PFSK-1 (cell line): ENCODE measurements around the gene C11orf91.

Experiments
- FOXP2 ChIP-seq: optimal IDR thresholded peaks from 2 replicates; pipeline ENCODE3; 2011; ENCODE audit warnings: borderline replicate concordance, control low read depth, inconsistent platforms; ENCODE audit not compliant: insufficient read depth; ENCODE audit errors: extremely low read length, extremely low read depth
- POLR2AphosphoS5 ChIP-seq: IDR thresholded peaks from 2 replicates; pipeline ENCODE4 v1.6.1; 2012; ENCODE audit warnings: low read depth, mild to moderate bottlenecking, control low read depth, low read length, moderate library complexity
- SIN3A ChIP-seq: IDR thresholded peaks from 2 replicates; pipeline ENCODE4 v1.6.1; 2012; ENCODE audit warnings: mild to moderate bottlenecking, low read length, moderate library complexity, borderline replicate concordance; ENCODE audit not compliant: insufficient read depth
- TAF1 ChIP-seq: IDR thresholded peaks from 2 replicates; pipeline ENCODE4 v1.6.1; 2012; ENCODE audit warnings: low read length, control low read depth, borderline replicate concordance; ENCODE audit not compliant: insufficient read depth
- TF ChIP-seq, protein P1 (sequence below), 2 experiments: IDR thresholded peaks; 2 replicates each; pipeline versions ENCODE4 v1.6.1 to v1.8.0; 2011 to 2012; ENCODE audit warnings: low read depth in 2 of 2, low read length in 2 of 2, control low read depth in 1 of 2, inconsistent platforms in 1 of 2, mild to moderate bottlenecking in 1 of 2, moderate library complexity in 1 of 2; ENCODE audit not compliant: insufficient read depth in 1 of 2

C11orf91 gene

DNA sequence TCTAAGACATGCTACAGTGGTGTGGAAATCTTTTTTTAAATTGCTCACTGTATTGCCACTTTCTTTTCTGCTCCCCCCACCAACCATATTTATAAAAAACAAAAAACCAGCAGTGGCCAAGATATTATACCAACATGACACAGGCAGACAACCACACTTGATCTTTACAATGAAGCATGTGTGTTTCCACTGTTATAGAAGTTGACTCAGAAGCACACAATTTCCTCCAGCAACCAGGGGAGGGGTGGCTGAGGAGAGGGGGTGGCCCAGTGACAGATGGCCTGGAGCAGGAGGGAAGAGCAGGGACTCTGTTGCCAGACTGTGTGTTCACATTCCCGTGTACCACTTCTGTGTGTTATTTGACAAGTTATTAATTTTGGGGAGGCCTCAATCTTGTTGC lies 20.8 kb upstream of the C11orf91 start:
- TF ChIP-seq, protein P1, sequence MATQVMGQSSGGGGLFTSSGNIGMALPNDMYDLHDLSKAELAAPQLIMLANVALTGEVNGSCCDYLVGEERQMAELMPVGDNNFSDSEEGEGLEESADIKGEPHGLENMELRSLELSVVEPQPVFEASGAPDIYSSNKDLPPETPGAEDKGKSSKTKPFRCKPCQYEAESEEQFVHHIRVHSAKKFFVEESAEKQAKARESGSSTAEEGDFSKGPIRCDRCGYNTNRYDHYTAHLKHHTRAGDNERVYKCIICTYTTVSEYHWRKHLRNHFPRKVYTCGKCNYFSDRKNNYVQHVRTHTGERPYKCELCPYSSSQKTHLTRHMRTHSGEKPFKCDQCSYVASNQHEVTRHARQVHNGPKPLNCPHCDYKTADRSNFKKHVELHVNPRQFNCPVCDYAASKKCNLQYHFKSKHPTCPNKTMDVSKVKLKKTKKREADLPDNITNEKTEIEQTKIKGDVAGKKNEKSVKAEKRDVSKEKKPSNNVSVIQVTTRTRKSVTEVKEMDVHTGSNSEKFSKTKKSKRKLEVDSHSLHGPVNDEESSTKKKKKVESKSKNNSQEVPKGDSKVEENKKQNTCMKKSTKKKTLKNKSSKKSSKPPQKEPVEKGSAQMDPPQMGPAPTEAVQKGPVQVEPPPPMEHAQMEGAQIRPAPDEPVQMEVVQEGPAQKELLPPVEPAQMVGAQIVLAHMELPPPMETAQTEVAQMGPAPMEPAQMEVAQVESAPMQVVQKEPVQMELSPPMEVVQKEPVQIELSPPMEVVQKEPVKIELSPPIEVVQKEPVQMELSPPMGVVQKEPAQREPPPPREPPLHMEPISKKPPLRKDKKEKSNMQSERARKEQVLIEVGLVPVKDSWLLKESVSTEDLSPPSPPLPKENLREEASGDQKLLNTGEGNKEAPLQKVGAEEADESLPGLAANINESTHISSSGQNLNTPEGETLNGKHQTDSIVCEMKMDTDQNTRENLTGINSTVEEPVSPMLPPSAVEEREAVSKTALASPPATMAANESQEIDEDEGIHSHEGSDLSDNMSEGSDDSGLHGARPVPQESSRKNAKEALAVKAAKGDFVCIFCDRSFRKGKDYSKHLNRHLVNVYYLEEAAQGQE (IDR thresholded peaks at IDR 0.05; ENCODE audit: insufficient read depth in 1 of 2, low read depth in 2 of 2, low read length in 2 of 2), result no peak
- TF ChIP-seq POLR2AphosphoS5 (no peak), FOXP2 (no peak), TAF1 (no peak)

- no peak for TF ChIP-seq POLR2AphosphoS5
- no peak for TF ChIP-seq FOXP2
- no peak for TF ChIP-seq SIN3A
- no peak for TF ChIP-seq TAF1
- TF ChIP-seq, protein P1 (IDR thresholded peaks at IDR 0.05; ENCODE audit: insufficient read depth in 1 of 2, low read depth in 2 of 2, low read length in 2 of 2), result no peak
These were observed 19.0 kb upstream of the C11orf91 start for GRCh38 chr11:33719587-33719986.

DNA sequence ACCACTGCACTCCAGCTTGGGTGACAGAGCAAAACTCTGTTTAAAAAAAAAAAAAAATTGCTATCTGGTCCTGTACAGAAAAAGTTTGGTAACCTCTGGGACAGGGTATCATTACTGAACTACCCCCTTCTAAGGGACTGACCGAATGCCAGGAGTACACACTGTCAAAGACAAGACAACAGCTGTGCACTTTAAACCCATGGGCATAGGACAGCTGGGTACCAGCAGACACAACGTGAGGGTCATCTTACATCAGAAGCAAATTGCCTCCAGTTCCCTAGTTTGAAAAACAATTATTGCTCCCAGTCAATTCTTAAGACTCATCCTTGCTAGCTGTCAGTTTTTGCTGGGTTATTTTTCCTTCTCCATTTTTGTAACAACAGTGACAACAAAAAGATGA lies 17.8 kb upstream of the C11orf91 start:
- no peak for TF ChIP-seq TAF1
- TF ChIP-seq, protein P1 (IDR thresholded peaks at IDR 0.05; ENCODE audit: insufficient read depth in 1 of 2, low read depth in 2 of 2, low read length in 2 of 2), result no peak
- no peak for TF ChIP-seq POLR2AphosphoS5
- TF ChIP-seq FOXP2, result no peak
- no peak for TF ChIP-seq SIN3A

DNA sequence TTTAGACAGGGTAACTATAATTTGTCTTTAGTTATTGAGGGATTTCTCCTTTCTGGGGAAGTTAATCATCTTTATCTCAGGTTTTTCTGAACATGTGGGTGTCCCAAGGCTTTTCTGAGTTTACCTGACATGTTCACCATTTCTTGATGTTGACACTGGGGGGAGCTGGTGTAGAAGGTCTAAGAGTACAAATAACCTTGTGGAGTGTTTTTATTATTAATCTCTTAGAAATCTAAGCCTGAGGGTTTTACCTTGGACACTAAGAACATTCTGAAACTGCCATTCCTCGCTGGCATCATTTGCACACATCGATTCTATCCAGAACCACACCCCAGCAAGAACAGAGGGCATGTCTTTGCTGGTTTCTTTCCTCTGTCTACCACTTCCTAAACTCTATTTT lies 15.6 kb upstream of the C11orf91 start:
- TF ChIP-seq POLR2AphosphoS5, result no peak
- TF ChIP-seq FOXP2, result no peak
- TF ChIP-seq, protein P1 (IDR thresholded peaks at IDR 0.05; ENCODE audit: insufficient read depth in 1 of 2, low read depth in 2 of 2, low read length in 2 of 2), result no peak
- no peak for TF ChIP-seq TAF1
- no peak for TF ChIP-seq SIN3A

DNA sequence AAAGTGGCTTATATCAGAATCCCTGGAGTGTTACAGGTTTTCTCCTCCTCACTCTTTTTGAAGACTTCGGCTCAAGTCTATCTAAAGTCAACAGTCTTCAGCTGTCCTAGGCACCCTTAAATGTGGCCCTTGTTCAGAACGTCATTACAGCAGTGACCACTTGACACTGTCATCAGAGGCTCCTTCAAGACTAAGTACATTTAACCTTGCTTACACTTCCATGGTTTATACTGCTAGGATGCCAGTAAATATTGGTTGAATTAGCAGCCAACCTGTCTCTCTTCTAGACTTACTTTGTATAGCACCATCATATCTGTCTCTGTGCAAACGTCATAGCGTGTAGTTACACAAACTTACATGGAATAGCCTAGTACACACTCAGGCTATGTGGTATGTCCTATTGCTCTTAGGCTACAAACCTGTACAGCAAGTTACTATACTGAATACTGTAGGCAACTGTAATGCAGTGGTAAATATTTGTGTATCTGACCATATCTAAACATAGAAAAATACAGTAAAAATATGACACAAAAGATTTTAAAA lies 13.3 kb upstream of the C11orf91 start:
- TF ChIP-seq, protein P1 (IDR thresholded peaks at IDR 0.05; ENCODE audit: insufficient read depth in 1 of 2, low read depth in 2 of 2, low read length in 2 of 2), result no peak
- TF ChIP-seq SIN3A (no peak), FOXP2 (no peak), TAF1 (no peak), POLR2AphosphoS5 (no peak)
